ENCODE results near the gene RNF224. TPM values are rescaled to one million over a fixed set of nuclear protein-coding genes. Genes with fewer than 3 reads are reported as not detected.

RNF224 gene
- total and polyA plus RNA-seq, 2 of the 13 experiments (the other 11 are each of a cell fraction or from before 2014, with no cell fraction given): 0.09 TPM; not detected in 1

DNA sequence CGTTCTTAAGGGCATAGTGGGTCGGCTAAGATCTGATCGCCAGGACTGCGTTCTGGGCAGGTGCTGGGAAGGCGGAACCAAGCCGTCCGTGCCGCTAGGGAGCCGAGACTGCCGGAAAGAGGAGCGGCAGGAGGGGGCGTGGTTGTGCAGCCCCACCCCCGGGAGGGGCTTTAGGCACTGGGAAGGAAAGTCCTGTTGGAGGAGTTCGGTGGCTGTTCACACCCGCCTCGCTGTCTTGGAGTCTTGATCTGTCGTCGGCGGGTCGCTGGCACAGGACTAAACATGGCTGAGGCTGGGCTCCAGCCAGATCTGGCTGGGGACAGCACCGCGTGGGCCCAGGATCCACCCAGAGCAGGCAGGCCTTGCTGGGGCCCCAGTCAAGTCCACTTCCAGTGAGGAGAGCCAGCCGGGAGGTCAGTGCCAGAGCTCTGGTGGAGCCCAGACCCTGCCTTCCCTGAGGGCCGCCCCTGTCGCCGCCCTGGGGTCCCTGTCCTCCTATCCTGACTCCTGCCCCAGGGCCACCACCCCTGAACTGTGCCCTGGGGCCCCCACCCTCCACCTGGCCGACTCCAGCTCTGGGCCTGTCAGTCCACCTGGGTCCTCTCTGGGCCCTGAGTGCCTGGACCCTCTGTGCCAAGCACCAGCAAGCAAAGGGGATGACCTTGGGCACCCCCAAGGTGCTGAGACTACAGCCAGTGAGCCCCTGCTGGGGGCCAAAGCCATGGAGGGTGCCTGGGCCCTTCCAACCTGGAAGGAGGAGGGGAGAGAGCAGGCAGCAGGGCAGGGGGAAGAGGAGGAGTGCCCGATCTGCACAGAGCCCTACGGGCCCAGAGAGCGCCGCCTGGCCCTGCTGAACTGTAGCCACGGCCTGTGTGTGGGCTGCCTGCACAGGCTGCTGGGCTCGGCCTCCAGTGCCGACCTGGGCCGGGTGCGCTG, 9.8 kb upstream of the RNF224 start (continued):
- TF ChIP-seq ZNF598 (CRISPR knock-in tag; IDR thresholded peaks at IDR 0.05; ENCODE audit: borderline replicate concordance) (no peak), ZNF33B (CRISPR knock-in tag; IDR thresholded peaks at IDR 0.05) (0 out of 2 replicates have a peak, but pooled peaks have one; percentile 36), ZNF3 (CRISPR knock-in tag; IDR thresholded peaks at IDR 0.05) (no peak), HNRNPK (IDR thresholded peaks at IDR 0.05; ENCODE audit: low read depth, low read length, poor library complexity, severe bottlenecking) (no peak), GATAD1 (CRISPR knock-in tag; IDR thresholded peaks at IDR 0.05) (peak; percentile 74), GPN1 (CRISPR knock-in tag; IDR thresholded peaks at IDR 0.05; ENCODE audit: borderline replicate concordance) (no peak), KLF15 (CRISPR knock-in tag; IDR thresholded peaks at IDR 0.05; ENCODE audit: borderline replicate concordance) (peak; percentile 27; the same call in 1 of the 2 replicates), HOXD1 (CRISPR knock-in tag; IDR thresholded peaks at IDR 0.05) (no peak; the same call in 1 of the 2 replicates), ZSCAN25 (CRISPR knock-in tag; IDR thresholded peaks at IDR 0.05) (peak; percentile 54; the same call in 1 of the 2 replicates), SRF (IDR thresholded peaks at IDR 0.05; ENCODE audit: low read depth, low read length) (no peak), ZFP37 (CRISPR knock-in tag; IDR thresholded peaks at IDR 0.05; ENCODE audit: borderline replicate concordance) (no peak), GABPB1 (CRISPR knock-in tag; IDR thresholded peaks at IDR 0.05) (peak; percentile 87), PRPF4 (IDR thresholded peaks at IDR 0.05; ENCODE audit: low read depth, low read length, poor library complexity, severe bottlenecking) (no peak)
- TF ChIP-seq, protein P1, sequence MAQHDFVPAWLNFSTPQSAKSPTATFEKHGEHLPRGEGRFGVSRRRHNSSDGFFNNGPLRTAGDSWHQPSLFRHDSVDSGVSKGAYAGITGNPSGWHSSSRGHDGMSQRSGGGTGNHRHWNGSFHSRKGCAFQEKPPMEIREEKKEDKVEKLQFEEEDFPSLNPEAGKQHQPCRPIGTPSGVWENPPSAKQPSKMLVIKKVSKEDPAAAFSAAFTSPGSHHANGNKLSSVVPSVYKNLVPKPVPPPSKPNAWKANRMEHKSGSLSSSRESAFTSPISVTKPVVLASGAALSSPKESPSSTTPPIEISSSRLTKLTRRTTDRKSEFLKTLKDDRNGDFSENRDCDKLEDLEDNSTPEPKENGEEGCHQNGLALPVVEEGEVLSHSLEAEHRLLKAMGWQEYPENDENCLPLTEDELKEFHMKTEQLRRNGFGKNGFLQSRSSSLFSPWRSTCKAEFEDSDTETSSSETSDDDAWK (CRISPR knock-in tag; IDR thresholded peaks at IDR 0.05): no peak
- TF ChIP-seq, protein P2, sequence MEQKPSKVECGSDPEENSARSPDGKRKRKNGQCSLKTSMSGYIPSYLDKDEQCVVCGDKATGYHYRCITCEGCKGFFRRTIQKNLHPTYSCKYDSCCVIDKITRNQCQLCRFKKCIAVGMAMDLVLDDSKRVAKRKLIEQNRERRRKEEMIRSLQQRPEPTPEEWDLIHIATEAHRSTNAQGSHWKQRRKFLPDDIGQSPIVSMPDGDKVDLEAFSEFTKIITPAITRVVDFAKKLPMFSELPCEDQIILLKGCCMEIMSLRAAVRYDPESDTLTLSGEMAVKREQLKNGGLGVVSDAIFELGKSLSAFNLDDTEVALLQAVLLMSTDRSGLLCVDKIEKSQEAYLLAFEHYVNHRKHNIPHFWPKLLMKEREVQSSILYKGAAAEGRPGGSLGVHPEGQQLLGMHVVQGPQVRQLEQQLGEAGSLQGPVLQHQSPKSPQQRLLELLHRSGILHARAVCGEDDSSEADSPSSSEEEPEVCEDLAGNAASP (CRISPR knock-in tag; IDR thresholded peaks at IDR 0.05; ENCODE audit: borderline replicate concordance): 0 out of 2 replicates have a peak, but pooled peaks have one; percentile 2
- TF ChIP-seq, protein P3, sequence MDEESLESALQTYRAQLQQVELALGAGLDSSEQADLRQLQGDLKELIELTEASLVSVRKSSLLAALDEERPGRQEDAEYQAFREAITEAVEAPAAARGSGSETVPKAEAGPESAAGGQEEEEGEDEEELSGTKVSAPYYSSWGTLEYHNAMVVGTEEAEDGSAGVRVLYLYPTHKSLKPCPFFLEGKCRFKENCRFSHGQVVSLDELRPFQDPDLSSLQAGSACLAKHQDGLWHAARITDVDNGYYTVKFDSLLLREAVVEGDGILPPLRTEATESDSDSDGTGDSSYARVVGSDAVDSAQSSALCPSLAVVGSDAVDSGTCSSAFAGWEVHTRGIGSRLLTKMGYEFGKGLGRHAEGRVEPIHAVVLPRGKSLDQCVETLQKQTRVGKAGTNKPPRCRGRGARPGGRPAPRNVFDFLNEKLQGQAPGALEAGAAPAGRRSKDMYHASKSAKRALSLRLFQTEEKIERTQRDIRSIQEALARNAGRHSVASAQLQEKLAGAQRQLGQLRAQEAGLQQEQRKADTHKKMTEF (CRISPR knock-in tag; IDR thresholded peaks at IDR 0.05): no peak
- TF ChIP-seq, protein P4, sequence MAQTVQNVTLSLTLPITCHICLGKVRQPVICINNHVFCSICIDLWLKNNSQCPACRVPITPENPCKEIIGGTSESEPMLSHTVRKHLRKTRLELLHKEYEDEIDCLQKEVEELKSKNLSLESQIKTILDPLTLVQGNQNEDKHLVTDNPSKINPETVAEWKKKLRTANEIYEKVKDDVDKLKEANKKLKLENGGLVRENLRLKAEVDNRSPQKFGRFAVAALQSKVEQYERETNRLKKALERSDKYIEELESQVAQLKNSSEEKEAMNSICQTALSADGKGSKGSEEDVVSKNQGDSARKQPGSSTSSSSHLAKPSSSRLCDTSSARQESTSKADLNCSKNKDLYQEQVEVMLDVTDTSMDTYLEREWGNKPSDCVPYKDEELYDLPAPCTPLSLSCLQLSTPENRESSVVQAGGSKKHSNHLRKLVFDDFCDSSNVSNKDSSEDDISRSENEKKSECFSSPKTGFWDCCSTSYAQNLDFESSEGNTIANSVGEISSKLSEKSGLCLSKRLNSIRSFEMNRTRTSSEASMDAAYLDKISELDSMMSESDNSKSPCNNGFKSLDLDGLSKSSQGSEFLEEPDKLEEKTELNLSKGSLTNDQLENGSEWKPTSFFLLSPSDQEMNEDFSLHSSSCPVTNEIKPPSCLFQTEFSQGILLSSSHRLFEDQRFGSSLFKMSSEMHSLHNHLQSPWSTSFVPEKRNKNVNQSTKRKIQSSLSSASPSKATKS (CRISPR knock-in tag; IDR thresholded peaks at IDR 0.05): no peak
- TF ChIP-seq, protein P5, sequence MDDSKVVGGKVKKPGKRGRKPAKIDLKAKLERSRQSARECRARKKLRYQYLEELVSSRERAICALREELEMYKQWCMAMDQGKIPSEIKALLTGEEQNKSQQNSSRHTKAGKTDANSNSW (CRISPR knock-in tag; IDR thresholded peaks at IDR 0.05; ENCODE audit: borderline replicate concordance): peak; percentile 63; the same call in 1 of the 2 replicates
- TF ChIP-seq, protein P6, sequence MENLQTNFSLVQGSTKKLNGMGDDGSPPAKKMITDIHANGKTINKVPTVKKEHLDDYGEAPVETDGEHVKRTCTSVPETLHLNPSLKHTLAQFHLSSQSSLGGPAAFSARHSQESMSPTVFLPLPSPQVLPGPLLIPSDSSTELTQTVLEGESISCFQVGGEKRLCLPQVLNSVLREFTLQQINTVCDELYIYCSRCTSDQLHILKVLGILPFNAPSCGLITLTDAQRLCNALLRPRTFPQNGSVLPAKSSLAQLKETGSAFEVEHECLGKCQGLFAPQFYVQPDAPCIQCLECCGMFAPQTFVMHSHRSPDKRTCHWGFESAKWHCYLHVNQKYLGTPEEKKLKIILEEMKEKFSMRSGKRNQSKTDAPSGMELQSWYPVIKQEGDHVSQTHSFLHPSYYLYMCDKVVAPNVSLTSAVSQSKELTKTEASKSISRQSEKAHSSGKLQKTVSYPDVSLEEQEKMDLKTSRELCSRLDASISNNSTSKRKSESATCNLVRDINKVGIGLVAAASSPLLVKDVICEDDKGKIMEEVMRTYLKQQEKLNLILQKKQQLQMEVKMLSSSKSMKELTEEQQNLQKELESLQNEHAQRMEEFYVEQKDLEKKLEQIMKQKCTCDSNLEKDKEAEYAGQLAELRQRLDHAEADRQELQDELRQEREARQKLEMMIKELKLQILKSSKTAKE (CRISPR knock-in tag; IDR thresholded peaks at IDR 0.05; ENCODE audit: borderline replicate concordance): no peak
